Stimulated activated CD4-positive, alpha-beta T cell treated with anti-CD3 and anti-CD28 coated beads, Interleukin-15, amount 100 ng/mL, for 1 hour (primary cell): Measurements from ENCODE around the gene SOX11.

ENCODE experiments used
- DNase-seq, 2 donors: peaks; one replicate each; pipeline ENCODE4 v3.0.0-alpha.2; 2020; ENCODE audit warnings: low read depth in 1 of 2, low spot score in 1 of 2

The SOX11 gene

GRCh38 chr2:5691221-5691984 lies 781 bp upstream of the SOX11 start:
- DNase-seq = no peak

GRCh38 chr2:5692561-5693286 lies 540 bp downstream of the SOX11 start:
- DNase-seq = no peak

GRCh38 chr2:5693287-5694201 lies 1.4 kb downstream of the SOX11 start:
- no peak for DNase-seq

GRCh38 chr2:5694306-5694705 lies 2.1 kb downstream of the SOX11 start:
- DNase-seq = no peak

- DNase-seq = no peak
These were observed 3.6 kb downstream of the SOX11 start for GRCh38 chr2:5695654-5696403.

- no peak for DNase-seq
These were observed 4.3 kb downstream of the SOX11 start for GRCh38 chr2:5696404-5696944.

GRCh38 chr2:5696945-5697521 lies 4.8 kb downstream of the SOX11 start:
- DNase-seq = no peak

- no peak for DNase-seq
These were observed 5.4 kb downstream of the SOX11 start for GRCh38 chr2:5697562-5697961.

GRCh38 chr2:5698134-5698533 lies 6.0 kb downstream of the SOX11 start:
- no peak for DNase-seq

- DNase-seq = no peak
These were observed 7.8 kb downstream of the SOX11 start for GRCh38 chr2:5699963-5700362.

- no peak for DNase-seq
These were observed 8.4 kb downstream of the SOX11 start for GRCh38 chr2:5700551-5700950.

- no peak for DNase-seq
These were observed 9.1 kb downstream of the SOX11 start for GRCh38 chr2:5701266-5701665.

- no peak for DNase-seq
These were observed 11.0 kb downstream of the SOX11 start for GRCh38 chr2:5703166-5703565.

- no peak for DNase-seq
These were observed 13.3 kb downstream of the SOX11 start for GRCh38 chr2:5705490-5705889.

GRCh38 chr2:5706717-5707455 lies 14.7 kb downstream of the SOX11 start:
- DNase-seq = no peak

- DNase-seq = no peak
These were observed 18.4 kb downstream of the SOX11 start for GRCh38 chr2:5710615-5711014.

- no peak for DNase-seq
These were observed 20.9 kb downstream of the SOX11 start for GRCh38 chr2:5713101-5713500.

GRCh38 chr2:5719629-5720334 lies 27.6 kb downstream of the SOX11 start:
- no peak for DNase-seq

- DNase-seq = no peak
These were observed 28.2 kb downstream of the SOX11 start for GRCh38 chr2:5720426-5720825.
